ENCODE data around the gene CRADD. TPM values are rescaled to one million over a fixed set of nuclear protein-coding genes. Genes with fewer than 3 reads are reported as not detected.

The CRADD gene
- total RNA-seq, 1 experiment from 2014 or later: 27.9 TPM

GRCh38 chr12:93713060-93713459 lies 35.9 kb downstream of the CRADD start:
- no peak overlapping the region for H3K4me3 ChIP-seq

GRCh38 chr12:93713800-93714199 lies 36.6 kb downstream of the CRADD start:
- H3K27me3 ChIP-seq: no peaks in the 10 kb centered on the region
- no peak overlapping the region for H3K4me3 ChIP-seq
- DNase-seq: no peak
- H3K9me3 ChIP-seq: peaks cover 16% of the 10 kb centered on the region
- H3K36me3 ChIP-seq: peaks cover 3% of the 10 kb centered on the region; the same call in 1 of the 2 replicates

More at GRCh38 chr12:93713060-93713459, 35.9 kb downstream of the CRADD start:
- Histone ChIP-seq H3K36me3 (peaks cover 3% of the 10 kb centered on the region; the same call in 1 of the 2 replicates), H3K27me3 (no peaks in the 10 kb centered on the region), H3K9me3 (peaks cover 19% of the 10 kb centered on the region)
- no peak for DNase-seq

GRCh38 chr12:93714382-93714781 lies 37.2 kb downstream of the CRADD start:
- Histone ChIP-seq H3K9me3 (peaks cover 11% of the 10 kb centered on the region), H3K27me3 (no peaks in the 10 kb centered on the region), H3K36me3 (peaks cover 1% of the 10 kb centered on the region; the same call in 1 of the 2 replicates), H3K4me3 (no peak overlapping the region)
- peak; percentile 17 for DNase-seq

- no peak for DNase-seq
- Histone ChIP-seq H3K9me3 (peaks cover 14% of the 10 kb centered on the region), H3K36me3 (no peaks in the 10 kb centered on the region), H3K27me3 (no peaks in the 10 kb centered on the region), H3K4me3 (no peak overlapping the region)
Observed at GRCh38 chr12:93719710-93720109, 42.5 kb downstream of the CRADD start.

- no peaks in the 10 kb centered on the region for H3K36me3 ChIP-seq
- no peaks in the 10 kb centered on the region for H3K27me3 ChIP-seq
- H3K9me3 ChIP-seq: peaks cover 14% of the 10 kb centered on the region
- DNase-seq: no peak
- H3K4me3 ChIP-seq: no peak overlapping the region
Observed at GRCh38 chr12:93720559-93720958, 43.4 kb downstream of the CRADD start.

GRCh38 chr12:93722179-93722578 lies 45.0 kb downstream of the CRADD start:
- peaks cover 14% of the 10 kb centered on the region for H3K9me3 ChIP-seq
- no peak for DNase-seq
- H3K36me3 ChIP-seq: no peaks in the 10 kb centered on the region
- no peaks in the 10 kb centered on the region for H3K27me3 ChIP-seq
- no peak overlapping the region for H3K4me3 ChIP-seq

GRCh38 chr12:93722835-93723567 lies 45.8 kb downstream of the CRADD start:
- Histone ChIP-seq H3K36me3 (no peaks in the 10 kb centered on the region), H3K27me3 (no peaks in the 10 kb centered on the region), H3K9me3 (peaks cover 13% of the 10 kb centered on the region), H3K4me3 (no peak overlapping the region)
- DNase-seq: peak; percentile 65

GRCh38 chr12:93723568-93723930 lies 46.4 kb downstream of the CRADD start:
- H3K9me3 ChIP-seq: peaks cover 10% of the 10 kb centered on the region
- H3K27me3 ChIP-seq: no peaks in the 10 kb centered on the region
- no peak overlapping the region for H3K4me3 ChIP-seq
- no peaks in the 10 kb centered on the region for H3K36me3 ChIP-seq
- no peak for DNase-seq

GRCh38 chr12:93725531-93725930 lies 48.4 kb downstream of the CRADD start:
- Histone ChIP-seq H3K27me3 (no peaks in the 10 kb centered on the region), H3K4me3 (no peak overlapping the region), H3K9me3 (peaks cover 10% of the 10 kb centered on the region), H3K36me3 (no peaks in the 10 kb centered on the region)
- DNase-seq: no peak

GRCh38 chr12:93727195-93727811 lies 50.1 kb downstream of the CRADD start:
- no peaks in the 10 kb centered on the region for H3K36me3 ChIP-seq
- no peaks in the 10 kb centered on the region for H3K27me3 ChIP-seq
- no peak for DNase-seq
- no peak overlapping the region for H3K4me3 ChIP-seq
- peaks cover 6% of the 10 kb centered on the region for H3K9me3 ChIP-seq

GRCh38 chr12:93727911-93728310 lies 50.7 kb downstream of the CRADD start:
- no peak for DNase-seq
- no peaks in the 10 kb centered on the region for H3K36me3 ChIP-seq
- H3K27me3 ChIP-seq: no peaks in the 10 kb centered on the region
- H3K4me3 ChIP-seq: no peak overlapping the region
- H3K9me3 ChIP-seq: no peaks in the 10 kb centered on the region; the same call in 1 of the 2 replicates

GRCh38 chr12:93729934-93730333 lies 52.8 kb downstream of the CRADD start:
- H3K9me3 ChIP-seq: no peaks in the 10 kb centered on the region
- H3K27me3 ChIP-seq: no peaks in the 10 kb centered on the region
- H3K4me3 ChIP-seq: no peak overlapping the region
- DNase-seq: no peak
- no peaks in the 10 kb centered on the region for H3K36me3 ChIP-seq

GRCh38 chr12:93733358-93733757 lies 56.2 kb downstream of the CRADD start:
- Histone ChIP-seq H3K36me3 (no peaks in the 10 kb centered on the region), H3K4me3 (no peak overlapping the region), H3K9me3 (no peaks in the 10 kb centered on the region), H3K27me3 (no peaks in the 10 kb centered on the region)
- DNase-seq: no peak

GRCh38 chr12:93733928-93734327 lies 56.8 kb downstream of the CRADD start:
- H3K4me3 ChIP-seq: no peak overlapping the region
- DNase-seq: no peak

GRCh38 chr12:93734784-93735183 lies 57.6 kb downstream of the CRADD start:
- Histone ChIP-seq H3K4me3 (no peak overlapping the region), H3K9me3 (no peaks in the 10 kb centered on the region), H3K36me3 (no peaks in the 10 kb centered on the region), H3K27me3 (no peaks in the 10 kb centered on the region)
- no peak for DNase-seq

More at GRCh38 chr12:93733928-93734327, 56.8 kb downstream of the CRADD start:
- Histone ChIP-seq H3K9me3 (no peaks in the 10 kb centered on the region), H3K27me3 (no peaks in the 10 kb centered on the region), H3K36me3 (no peaks in the 10 kb centered on the region)

- no peak for DNase-seq
Observed at GRCh38 chr12:93736640-93737178, 59.5 kb downstream of the CRADD start.

GRCh38 chr12:93737457-93738198 lies 60.5 kb downstream of the CRADD start:
- DNase-seq: no peak
- H3K36me3 ChIP-seq: no peaks in the 10 kb centered on the region
- H3K9me3 ChIP-seq: no peaks in the 10 kb centered on the region
- H3K4me3 ChIP-seq: no peak overlapping the region
- H3K27me3 ChIP-seq: no peaks in the 10 kb centered on the region

More at GRCh38 chr12:93736640-93737178, 59.5 kb downstream of the CRADD start:
- no peaks in the 10 kb centered on the region for H3K9me3 ChIP-seq
- H3K4me3 ChIP-seq: no peak overlapping the region
- no peaks in the 10 kb centered on the region for H3K36me3 ChIP-seq
- no peaks in the 10 kb centered on the region for H3K27me3 ChIP-seq
